ENCODE measurements around the gene GNA12.

DNA sequence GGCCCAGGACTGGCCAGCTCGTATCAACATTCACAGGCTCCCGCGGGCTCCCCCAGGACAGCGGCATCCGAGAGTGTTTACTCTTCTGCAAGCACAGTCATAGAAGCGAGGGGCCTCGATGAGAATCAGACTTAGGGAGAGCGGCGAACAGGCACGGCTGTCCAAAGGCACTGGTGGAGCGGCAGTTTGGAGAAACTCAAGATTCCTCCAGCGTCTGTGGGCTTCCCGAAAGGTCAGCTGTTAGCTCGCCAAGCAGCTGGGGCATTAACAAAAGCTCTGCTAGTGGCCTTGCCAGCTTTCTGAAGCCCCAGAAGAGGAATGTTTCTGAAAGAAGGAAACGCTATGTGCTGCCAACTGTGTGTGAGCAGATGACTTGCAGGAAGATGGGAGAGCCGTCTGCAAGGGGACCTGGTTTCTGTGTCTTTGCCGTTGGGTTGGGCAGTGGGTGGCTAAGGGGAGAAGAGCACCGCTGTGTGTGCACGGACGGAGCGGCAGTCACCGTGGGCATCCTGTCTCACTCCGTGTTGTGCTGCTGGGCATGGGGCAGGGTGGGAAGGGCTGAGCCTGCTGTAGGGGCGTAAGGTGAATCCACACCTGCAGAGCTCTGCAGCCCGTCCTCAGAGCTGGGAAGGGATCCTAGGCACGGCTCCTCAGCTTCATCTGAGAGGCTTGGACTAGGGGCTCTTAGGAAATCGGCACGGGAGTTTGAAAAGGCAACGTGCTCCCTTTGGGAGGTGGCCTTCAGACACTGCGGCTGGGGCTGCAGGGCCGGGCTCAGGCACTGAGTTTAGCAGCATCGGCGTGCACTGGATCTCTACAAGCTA is 114.0 kb downstream of the GNA12 start:
- TF ChIP-seq, protein P1, sequence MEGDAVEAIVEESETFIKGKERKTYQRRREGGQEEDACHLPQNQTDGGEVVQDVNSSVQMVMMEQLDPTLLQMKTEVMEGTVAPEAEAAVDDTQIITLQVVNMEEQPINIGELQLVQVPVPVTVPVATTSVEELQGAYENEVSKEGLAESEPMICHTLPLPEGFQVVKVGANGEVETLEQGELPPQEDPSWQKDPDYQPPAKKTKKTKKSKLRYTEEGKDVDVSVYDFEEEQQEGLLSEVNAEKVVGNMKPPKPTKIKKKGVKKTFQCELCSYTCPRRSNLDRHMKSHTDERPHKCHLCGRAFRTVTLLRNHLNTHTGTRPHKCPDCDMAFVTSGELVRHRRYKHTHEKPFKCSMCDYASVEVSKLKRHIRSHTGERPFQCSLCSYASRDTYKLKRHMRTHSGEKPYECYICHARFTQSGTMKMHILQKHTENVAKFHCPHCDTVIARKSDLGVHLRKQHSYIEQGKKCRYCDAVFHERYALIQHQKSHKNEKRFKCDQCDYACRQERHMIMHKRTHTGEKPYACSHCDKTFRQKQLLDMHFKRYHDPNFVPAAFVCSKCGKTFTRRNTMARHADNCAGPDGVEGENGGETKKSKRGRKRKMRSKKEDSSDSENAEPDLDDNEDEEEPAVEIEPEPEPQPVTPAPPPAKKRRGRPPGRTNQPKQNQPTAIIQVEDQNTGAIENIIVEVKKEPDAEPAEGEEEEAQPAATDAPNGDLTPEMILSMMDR (IDR thresholded peaks at IDR 0.05; ENCODE audit: poor library complexity), result no peak
- TF ChIP-seq EZH2 (IDR thresholded peaks at IDR 0.05; ENCODE audit: borderline replicate concordance) (no peak), EZH2phosphoT487 (IDR thresholded peaks at IDR 0.05; ENCODE audit: low read depth, severe bottlenecking, unreplicated experiment) (no peak)

All from hepatocyte (in vitro differentiated cells).